PC-9 (cell line): ENCODE results near the gene SLC22A14. TPM values are rescaled to one million over a fixed set of nuclear protein-coding genes. Genes with fewer than 3 reads are reported as not detected.

Experiments used
- BruUV-seq: library from RNA; stranded (reverse); fragments of 400-500 nt; replicated peaks from 2 replicates; lab custom pipeline; 2021; lab: Mats Ljungman, UMichigan
- CTCF ChIA-PET: fragments of 300-600 bp; sonication (Branson Sonifier 250); formaldehyde crosslinking; loops from one replicate; lab custom pipeline; 2022; ENCODE audit warnings: antibody characterized with exemption; lab: Charles Lee
- POLR2A ChIA-PET: fragments of 300-600 bp; sonication (Branson Sonifier 250); formaldehyde crosslinking; loops from one replicate; lab custom pipeline; 2022; ENCODE audit warnings: antibody characterized with exemption; ENCODE audit not compliant: unreplicated experiment; lab: Charles Lee
- DNase-seq, 2 experiments: peaks; one replicate each; pipeline versions ENCODE4 v3.0.0 to v3.0.0-alpha.2; 2015 to 2022; ENCODE audit warnings: mixed read lengths in 1 of 2
- H2AFZ ChIP-seq: fragments of 200-600 bp; sonication (generic); 2 replicates; pipeline ENCODE4 v1.8.1; 2017; ENCODE audit warnings: antibody characterized with exemption
- H3F3A ChIP-seq: fragments of 200-600 bp; sonication (generic); 2 replicates; pipeline ENCODE4 v1.8.1; 2017; ENCODE audit warnings: antibody characterized with exemption, mild to moderate bottlenecking, low read depth; ENCODE audit not compliant: insufficient read depth
- H3K27ac ChIP-seq: fragments of 200-600 bp; sonication (generic); 2 replicates; pipeline ENCODE4 v1.6.1; 2016; ENCODE audit warnings: mixed run types
- H3K27me3 ChIP-seq: fragments of 200-600 bp; sonication (generic); 2 replicates; pipeline ENCODE4 v1.6.1; 2016; ENCODE audit warnings: low read depth, mixed run types; ENCODE audit not compliant: insufficient read depth
- H3K36me3 ChIP-seq: fragments of 200-600 bp; sonication (generic); 2 replicates; pipeline ENCODE4 v1.6.1; 2016; ENCODE audit warnings: low read depth, mixed run types
- H3K4me1 ChIP-seq: fragments of 200-600 bp; sonication (generic); replicated peaks from 2 replicates; pipeline ENCODE4 v1.6.1; 2016; ENCODE audit warnings: mixed run types; ENCODE audit not compliant: insufficient read depth
- H3K4me2 ChIP-seq: fragments of 200-600 bp; sonication (generic); 2 replicates; pipeline ENCODE4 v1.6.1; 2017; ENCODE audit warnings: mixed run types
- H3K4me3 ChIP-seq: fragments of 200-600 bp; sonication (generic); 2 replicates; pipeline ENCODE4 v1.6.1; 2016; ENCODE audit warnings: mixed run types
- H3K79me2 ChIP-seq: fragments of 200-600 bp; sonication (generic); 2 replicates; pipeline ENCODE4 v1.6.1; 2017; ENCODE audit warnings: low read depth, mixed run types
- H3K9me2 ChIP-seq: fragments of 200-600 bp; sonication (generic); 2 replicates; pipeline ENCODE4 v1.8.1; 2017; ENCODE audit warnings: mild to moderate bottlenecking; ENCODE audit not compliant: insufficient read depth
- H3K9me3 ChIP-seq: fragments of 200-600 bp; sonication (generic); 2 replicates; pipeline ENCODE4 v1.8.1; 2016; ENCODE audit warnings: low read depth; ENCODE audit not compliant: insufficient read depth
- H4K20me1 ChIP-seq: fragments of 200-600 bp; sonication (generic); 2 replicates; pipeline ENCODE4 v1.8.1; 2017; ENCODE audit not compliant: insufficient read depth
- CTCF ChIP-seq: fragments of 200-600 bp; sonication (generic); conservative IDR thresholded peaks from 2 replicates; pipeline ENCODE4 v1.6.1; 2017; ENCODE audit warnings: mixed run types, antibody characterized with exemption, mild to moderate bottlenecking, moderate library complexity
- EZH2 ChIP-seq: fragments of 200-600 bp; sonication (generic); IDR thresholded peaks from 2 replicates; pipeline ENCODE4 v1.8.0; 2017; ENCODE audit warnings: antibody characterized with exemption, low read depth
- intact Hi-C: fragments of 100-400 bp; cut with micrococcal nuclease; formaldehyde crosslinking; loops from one replicate; pipeline ENCODE4 v1.10.0; 2022; ENCODE audit not compliant: unreplicated experiment
- total RNA-seq: library from RNA; stranded (reverse); gene quantifications from 2 replicates; pipeline ENCODE4 v1.2.3, GENCODE V29; 2021

The SLC22A14 gene
- total RNA-seq, 1 experiment from 2014 or later, result not detected

- H3F3A ChIP-seq, result peaks cover 5% of the 10 kb centered on the region; the same call in 1 of the 2 replicates
- H3K9me3 ChIP-seq, result no peaks in the 10 kb centered on the region
- DNase-seq, result no peak
- intact Hi-C loops, result loop anchor here (2.0 to 10.0 kb wide), 4 partner anchors 109 to 341 kb away; partner anchors contain the start of gene ACVR2B
- H3K79me2 ChIP-seq, result 0 out of 2 replicates have a peak, but pooled peaks cover 11% of the 10 kb centered on the region
- no peaks in the 10 kb centered on the region for H4K20me1 ChIP-seq
- H3K4me1 ChIP-seq, result peaks cover 11% of the 10 kb centered on the region
- H3K9me2 ChIP-seq, result no peaks in the 10 kb centered on the region
- H3K27me3 ChIP-seq, result no peaks in the 10 kb centered on the region
- no TSS peak for BruUV-seq
- H3K36me3 ChIP-seq, result no peaks in the 10 kb centered on the region
- TF ChIP-seq CTCF (no peak), EZH2 (no peak)
- no peak overlapping the region for H3K27ac ChIP-seq
- H2AFZ ChIP-seq, result peak overlapping the region; percentile 96; the same call in 1 of the 2 replicates
- peak overlapping the region; percentile 90; the same call in 1 of the 2 replicates for H3K4me2 ChIP-seq
- ChIA-PET CTCF (no interaction called here), POLR2A (no interaction called here)
- peak overlapping the region; percentile 81; the same call in 1 of the 2 replicates for H3K4me3 ChIP-seq
Measured at GRCh38 chr3:38345879-38346586, 63.9 kb downstream of the SLC22A14 start.

GRCh38 chr3:38346587-38347410, 64.7 kb downstream of the SLC22A14 start, which contains the start of gene XYLB:
Gene XYLB, plus strand, starts transcription at chr3:38346785. Its CDS starts 84 bp downstream, at chr3:38346869.
- Histone ChIP-seq H3K4me2 (peak within 1 kb of the TSS; percentile 90), H3K9me2 (no peaks in the 10 kb centered on the region), H3K27ac (no peak within 1 kb of the TSS), H3K4me1 (peaks cover 11% of the 10 kb centered on the region), H3K36me3 (0 out of 2 replicates have a peak, but pooled peaks cover 1% of the 10 kb centered on the region), H2AFZ (peak within 1 kb of the TSS; percentile 96), H3K4me3 (peak within 1 kb of the TSS; percentile 81), H3F3A (peaks cover 5% of the 10 kb centered on the region; the same call in 1 of the 2 replicates), H3K9me3 (no peaks in the 10 kb centered on the region), H3K27me3 (no peaks in the 10 kb centered on the region), H4K20me1 (no peaks in the 10 kb centered on the region), H3K79me2 (0 out of 2 replicates have a peak, but pooled peaks cover 11% of the 10 kb centered on the region)
- intact Hi-C loops, result loop anchor here (2.0 to 10.0 kb wide), 4 partner anchors 108 to 342 kb away; partner anchors contain the start of gene ACVR2B
- ChIA-PET CTCF (interaction anchor here (0.6 kb wide), 3 partner anchors 109 to 373 kb away, joined by 4 to 7 read pairs (median 6); no protein-coding TSS in a partner anchor), POLR2A (interaction anchor here (0.6 kb wide), 1 partner anchor 201 kb away, joined by 5 read pairs; no protein-coding TSS in a partner anchor)
- BruUV-seq, result no TSS peak
- peak; percentile 66 for TF ChIP-seq CTCF
- no peak for TF ChIP-seq EZH2
- peak; percentile 66 to 82 for DNase-seq
